SK-N-SH (cell line): Measurements from ENCODE around the gene TC2N. TPM values are rescaled to one million over a fixed set of nuclear protein-coding genes. Genes with fewer than 3 reads are reported as not detected.
"Not testable (repeated sequence)": the region's sequence is repeated elsewhere in the genome, so short reads cannot be mapped to it uniquely, and the experiment has no call there.

Source experiments
- CTCF ChIA-PET: fragments of 300-600, 350-600 bp; formaldehyde crosslinking; extraction: SDS; loops from one replicate; lab custom pipeline; 2021; lab: Yijun Ruan, JAX
- POLR2A ChIA-PET: fragments of 350-600 bp; sonication (Branson Sonifier 250); formaldehyde crosslinking; extraction: SDS; loops from one replicate; lab custom pipeline; 2020; ENCODE audit warnings: antibody characterized with exemption, inconsistent platforms; lab: Yijun Ruan, JAX
- DNase-seq: peaks from one replicate; pipeline ENCODE4 v3.0.0; 2012
- H2AFZ ChIP-seq: fragments of 200-600 bp; sonication (generic); 2 replicates; pipeline ENCODE4 v1.8.1; 2016; ENCODE audit warnings: antibody characterized with exemption, mild to moderate bottlenecking, low read depth
- H3F3A ChIP-seq: fragments of 200-600 bp; sonication (generic); replicated peaks from 2 replicates; pipeline ENCODE3; 2016; ENCODE audit warnings: antibody characterized with exemption, mild to moderate bottlenecking; ENCODE audit not compliant: insufficient read depth
- H3K27ac ChIP-seq, 2 experiments: fragments of 200-500 bp in 1 of 2; fragments of 200-600 bp in 1 of 2; sonication (Bioruptor generic) in 1 of 2; sonication (generic), shearing (Covaris generic) in 1 of 2; 2 replicates each; pipeline versions ENCODE4 v1.5.1 to v1.6.1; 2014 to 2016; ENCODE audit warnings: low read depth in 2 of 2, inconsistent platforms in 1 of 2, low read length in 1 of 2, mild to moderate bottlenecking in 1 of 2, mixed read lengths in 1 of 2
- H3K27me3 ChIP-seq: fragments of 200-600 bp; sonication (generic), shearing (Covaris generic); 2 replicates; pipeline ENCODE4 v1.6.1; 2016; ENCODE audit warnings: mixed run types; ENCODE audit not compliant: insufficient read depth
- H3K36me3 ChIP-seq, 2 experiments: fragments of 200-500 bp in 1 of 2; fragments of 200-600 bp in 1 of 2; sonication (Bioruptor generic) in 1 of 2; sonication (generic) in 1 of 2; replicated peaks in 1 of 2; 2 replicates each; pipeline versions ENCODE3 to v1.5.1; 2014 to 2016; ENCODE audit warnings: low read length in 1 of 2, mild to moderate bottlenecking in 1 of 2; ENCODE audit not compliant: insufficient read depth in 2 of 2, control insufficient read depth in 1 of 2
- H3K4me1 ChIP-seq, 2 experiments: fragments of 200-500 bp in 1 of 2; fragments of 200-600 bp in 1 of 2; sonication (Bioruptor generic) in 1 of 2; sonication (generic), shearing (Covaris generic) in 1 of 2; 2 replicates each; pipeline versions ENCODE4 v1.5.1 to v1.6.1; 2014 to 2016; ENCODE audit warnings: low read depth in 1 of 2, low read length in 1 of 2, mixed run types in 1 of 2; ENCODE audit not compliant: insufficient read depth in 2 of 2, control insufficient read depth in 1 of 2
- H3K4me2 ChIP-seq: fragments of 200-600 bp; sonication (generic), shearing (Covaris generic); 2 replicates; pipeline ENCODE4 v1.6.1; 2017; ENCODE audit warnings: mixed run types
- H3K4me3 ChIP-seq, 2 experiments: fragments of 200-500 bp in 1 of 2; fragments of 200-600 bp in 1 of 2; sonication (Bioruptor generic) in 1 of 2; sonication (generic), shearing (Covaris generic) in 1 of 2; 2 replicates each; pipeline versions ENCODE4 v1.5.1 to v1.8.1; 2014 to 2016; ENCODE audit warnings: low read depth in 2 of 2, inconsistent platforms in 1 of 2, low read length in 1 of 2, mild to moderate bottlenecking in 1 of 2, mixed read lengths in 1 of 2, moderate library complexity in 1 of 2
- H3K79me2 ChIP-seq: fragments of 200-600 bp; sonication (generic); 2 replicates; pipeline ENCODE4 v1.8.1; 2017; ENCODE audit warnings: mild to moderate bottlenecking; ENCODE audit not compliant: insufficient read depth
- H3K9ac ChIP-seq: fragments of 200-600 bp; sonication (generic); 2 replicates; pipeline ENCODE4 v1.6.1; 2017; ENCODE audit warnings: mixed run types
- H3K9me2 ChIP-seq: fragments of 200-600 bp; sonication (generic); 2 replicates; pipeline ENCODE4 v1.6.1; 2017; ENCODE audit warnings: mixed run types
- H3K9me3 ChIP-seq: fragments of 200-600 bp; sonication (generic); 2 replicates; pipeline ENCODE4 v1.6.1; 2017; ENCODE audit warnings: mixed run types, mild to moderate bottlenecking, moderate library complexity
- H4K20me1 ChIP-seq: fragments of 200-600 bp; sonication (generic); 2 replicates; pipeline ENCODE4 v1.6.1; 2017; ENCODE audit warnings: mild to moderate bottlenecking, mixed run types; ENCODE audit not compliant: insufficient read depth
- EZH2phosphoT487 ChIP-seq: fragments of 200-600 bp; sonication (generic); IDR thresholded peaks from 2 replicates; pipeline ENCODE4 v1.6.1; 2017; ENCODE audit warnings: low read depth, mixed run types, mild to moderate bottlenecking, antibody characterized with exemption, moderate library complexity, borderline replicate concordance
- FOSL2 ChIP-seq: IDR thresholded peaks from 2 replicates; pipeline ENCODE4 v1.4.0; 2012; ENCODE audit warnings: low read depth, mild to moderate bottlenecking, moderate library complexity, borderline replicate concordance
- MAX ChIP-seq: IDR thresholded peaks from 2 replicates; pipeline ENCODE4 v1.4.0; 2012; ENCODE audit warnings: low read depth
- MXI1 ChIP-seq: IDR thresholded peaks from 2 replicates; pipeline ENCODE4 v1.6.1; 2012; ENCODE audit warnings: mild to moderate bottlenecking, low read depth, low read length, improper control_type of control experiment
- RAD21 ChIP-seq: IDR thresholded peaks from 2 replicates; pipeline ENCODE4 v1.6.1; 2012; ENCODE audit warnings: mild to moderate bottlenecking, low read length
- RCOR1 ChIP-seq: fragments of 150-350 bp; IDR thresholded peaks from 2 replicates; pipeline ENCODE4 v1.6.1; 2017; ENCODE audit warnings: antibody characterized with exemption, low read length
- RFX5 ChIP-seq: IDR thresholded peaks from 2 replicates; pipeline ENCODE4 v1.6.1; 2012; ENCODE audit warnings: mild to moderate bottlenecking, improper control_type of control experiment, low read length
- SIN3A ChIP-seq: IDR thresholded peaks from 2 replicates; pipeline ENCODE4 v1.6.1; 2012; ENCODE audit warnings: low read depth, mild to moderate bottlenecking, low read length, moderate library complexity, borderline replicate concordance
- TCF12 ChIP-seq: IDR thresholded peaks from 2 replicates; pipeline ENCODE4 v1.4.0; 2012
- TEAD4 ChIP-seq: IDR thresholded peaks from 2 replicates; pipeline ENCODE4 v1.4.0; 2012; ENCODE audit warnings: mild to moderate bottlenecking, borderline replicate concordance; ENCODE audit not compliant: insufficient read depth
- WGBS: methylation state at CpG from one replicate; pipeline ENCODE4 v1.1.6; 2017; ENCODE audit warnings: low lambda C conversion rate; 5-methylcytosine and 5-hydroxymethylcytosine counted together
- polyA plus RNA-seq, 3 experiments: library from polyadenylated mRNA; depleted of rRNA; stranded (reverse); fragments of >200 nt; gene quantifications; 2 replicates each; pipeline ENCODE4 v1.2.3, GENCODE V29; 2012
- TF ChIP-seq, protein P1 (sequence below): IDR thresholded peaks from 2 replicates; pipeline ENCODE4 v1.4.0; 2012; ENCODE audit warnings: low read depth, borderline replicate concordance
- TF ChIP-seq, protein P2 (sequence below): fragments of 150-350 bp; IDR thresholded peaks from 2 replicates; pipeline ENCODE4 v1.6.1; 2016; ENCODE audit warnings: mild to moderate bottlenecking, low read depth, low read length
- TF ChIP-seq, protein P3 (sequence below): fragments of 200-600 bp; sonication (generic); IDR thresholded peaks from 2 replicates; pipeline ENCODE4 v1.6.1; 2017; ENCODE audit warnings: antibody characterized with exemption, mild to moderate bottlenecking, moderate library complexity

The TC2N gene
- polyA plus RNA-seq, 1 of the 3 experiments (the other 2 are of a cell fraction), result not detected

GRCh38 chr14:91872011-91872501 is 4.7 kb upstream of the TC2N start (continued):
- TF ChIP-seq, protein P1, sequence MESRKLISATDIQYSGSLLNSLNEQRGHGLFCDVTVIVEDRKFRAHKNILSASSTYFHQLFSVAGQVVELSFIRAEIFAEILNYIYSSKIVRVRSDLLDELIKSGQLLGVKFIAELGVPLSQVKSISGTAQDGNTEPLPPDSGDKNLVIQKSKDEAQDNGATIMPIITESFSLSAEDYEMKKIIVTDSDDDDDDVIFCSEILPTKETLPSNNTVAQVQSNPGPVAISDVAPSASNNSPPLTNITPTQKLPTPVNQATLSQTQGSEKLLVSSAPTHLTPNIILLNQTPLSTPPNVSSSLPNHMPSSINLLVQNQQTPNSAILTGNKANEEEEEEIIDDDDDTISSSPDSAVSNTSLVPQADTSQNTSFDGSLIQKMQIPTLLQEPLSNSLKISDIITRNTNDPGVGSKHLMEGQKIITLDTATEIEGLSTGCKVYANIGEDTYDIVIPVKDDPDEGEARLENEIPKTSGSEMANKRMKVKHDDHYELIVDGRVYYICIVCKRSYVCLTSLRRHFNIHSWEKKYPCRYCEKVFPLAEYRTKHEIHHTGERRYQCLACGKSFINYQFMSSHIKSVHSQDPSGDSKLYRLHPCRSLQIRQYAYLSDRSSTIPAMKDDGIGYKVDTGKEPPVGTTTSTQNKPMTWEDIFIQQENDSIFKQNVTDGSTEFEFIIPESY, result no peak
- no peak for TF ChIP-seq MXI1

DNA sequence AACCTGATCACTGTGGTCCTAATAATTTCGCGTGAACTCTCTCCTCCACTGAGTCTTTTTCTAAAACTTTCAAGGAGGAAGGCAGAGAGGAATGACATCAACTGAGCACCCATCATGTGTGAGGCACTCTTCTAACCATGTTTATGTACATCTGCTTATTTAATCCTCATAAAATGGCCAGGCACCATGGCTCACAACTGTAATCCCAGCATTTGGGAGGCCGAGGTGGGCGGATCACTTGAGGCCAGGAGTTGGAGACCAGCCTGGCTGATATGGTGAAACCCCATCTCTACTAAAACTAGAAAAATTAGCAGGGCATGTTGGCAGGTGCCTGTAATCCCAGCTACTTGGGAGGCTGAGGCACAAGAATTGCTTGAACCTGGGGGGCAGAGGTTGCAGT is 4.1 kb upstream of the TC2N start:
- H3K36me3 ChIP-seq, result peaks cover 15 to 72% of the 10 kb centered on the region in 2 experiments
- H3K9me2 ChIP-seq, H3K4me3 ChIP-seq, H2AFZ ChIP-seq, H3K9ac ChIP-seq, H3K4me1 ChIP-seq, DNase-seq, H4K20me1 ChIP-seq, H3K79me2 ChIP-seq, H3F3A ChIP-seq, H3K4me2 ChIP-seq, H3K27me3 ChIP-seq, H3K9me3 ChIP-seq, POLR2A ChIA-PET, H3K27ac ChIP-seq: not testable (repeated sequence)
- CTCF ChIA-PET, result interaction anchor here (0.7 to 1.4 kb wide), 2 partner anchors 13 to 21 kb away, joined by 3 read pairs; no protein-coding TSS in a partner anchor
- 85% methylated on average over 4 of the region's 4 CpGs for WGBS

DNA sequence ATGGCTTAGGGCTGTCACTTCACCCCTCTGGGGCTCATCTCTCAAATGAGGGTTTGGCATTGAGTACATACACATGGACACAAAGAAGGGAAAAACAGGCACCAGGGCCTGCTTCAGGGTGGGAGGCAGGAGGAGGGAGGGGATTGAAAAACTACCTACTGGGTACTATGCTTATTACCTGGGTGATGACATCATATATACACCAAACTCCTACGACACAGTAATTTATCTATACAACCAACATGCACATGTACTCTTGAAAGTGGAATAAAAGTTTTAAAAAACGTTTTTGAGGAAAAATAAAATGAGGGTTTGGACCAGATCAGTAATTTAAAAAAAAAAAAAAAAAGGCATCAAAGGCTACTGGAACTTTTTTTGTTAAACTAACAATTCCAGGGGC is 3.6 kb upstream of the TC2N start:
- ChIA-PET POLR2A (no interaction called here), CTCF (no interaction called here)
- DNase-seq, result no peak
- TF ChIP-seq TCF12 (no peak), SIN3A (no peak), RAD21 (no peak)
- TF ChIP-seq, protein P2, sequence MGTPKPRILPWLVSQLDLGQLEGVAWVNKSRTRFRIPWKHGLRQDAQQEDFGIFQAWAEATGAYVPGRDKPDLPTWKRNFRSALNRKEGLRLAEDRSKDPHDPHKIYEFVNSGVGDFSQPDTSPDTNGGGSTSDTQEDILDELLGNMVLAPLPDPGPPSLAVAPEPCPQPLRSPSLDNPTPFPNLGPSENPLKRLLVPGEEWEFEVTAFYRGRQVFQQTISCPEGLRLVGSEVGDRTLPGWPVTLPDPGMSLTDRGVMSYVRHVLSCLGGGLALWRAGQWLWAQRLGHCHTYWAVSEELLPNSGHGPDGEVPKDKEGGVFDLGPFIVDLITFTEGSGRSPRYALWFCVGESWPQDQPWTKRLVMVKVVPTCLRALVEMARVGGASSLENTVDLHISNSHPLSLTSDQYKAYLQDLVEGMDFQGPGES, result no peak
- WGBS, result 56% methylated on average over 2 of the region's 2 CpGs
- no peaks in the 10 kb centered on the region for H3K79me2 ChIP-seq
- H3K4me3 ChIP-seq, result no peak overlapping the region
- H4K20me1 ChIP-seq, result no peaks in the 10 kb centered on the region
- H2AFZ ChIP-seq, result no peak overlapping the region
- no peak overlapping the region for H3K27ac ChIP-seq
- no peaks in the 10 kb centered on the region for H3K9me2 ChIP-seq
- no peak overlapping the region for H3K9ac ChIP-seq
- no peaks in the 10 kb centered on the region for H3K4me1 ChIP-seq
- no peaks in the 10 kb centered on the region for H3K9me3 ChIP-seq
- H3K27me3 ChIP-seq, result no peaks in the 10 kb centered on the region
- H3K36me3 ChIP-seq, result peaks cover 15 to 67% of the 10 kb centered on the region in 2 experiments
- H3K4me2 ChIP-seq, result no peak overlapping the region
- H3F3A ChIP-seq, result no peaks in the 10 kb centered on the region

DNA sequence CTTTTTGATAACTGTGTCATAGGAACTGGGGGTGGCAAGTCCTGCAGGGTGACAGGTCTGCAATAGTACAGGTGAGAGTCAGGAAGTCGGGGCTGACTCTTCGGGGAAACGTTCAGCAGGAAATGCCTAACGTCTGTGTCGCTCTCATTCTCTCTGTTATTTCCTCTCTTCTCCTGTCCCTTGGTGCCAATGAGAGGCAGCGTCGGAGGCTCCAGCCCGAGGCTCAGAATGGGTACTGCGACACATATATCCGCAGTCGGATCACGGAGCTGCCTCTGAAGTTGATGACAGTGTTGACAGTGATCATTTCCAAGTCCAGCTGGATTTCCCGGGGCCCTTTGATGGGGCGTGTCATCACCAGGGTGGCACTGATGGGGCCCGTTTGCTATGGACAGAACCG is 2.7 kb upstream of the TC2N start:
- H3K9ac ChIP-seq, result no peak overlapping the region
- H3K9me2 ChIP-seq, result no peaks in the 10 kb centered on the region
- no peak overlapping the region for H2AFZ ChIP-seq
- no peak for DNase-seq
- CTCF ChIA-PET, result no interaction called here
- H3K4me3 ChIP-seq, result no peak overlapping the region
- no peak overlapping the region for H3K4me2 ChIP-seq
- POLR2A ChIA-PET, result no interaction called here
- no peaks in the 10 kb centered on the region for H3K79me2 ChIP-seq
- H3K4me1 ChIP-seq, result no peaks in the 10 kb centered on the region
- 25% methylated on average over 13 of the region's 16 CpGs for WGBS
- no peaks in the 10 kb centered on the region for H3K9me3 ChIP-seq
- H3K36me3 ChIP-seq, result peaks cover 15 to 59% of the 10 kb centered on the region in 2 experiments
- no peaks in the 10 kb centered on the region for H3K27me3 ChIP-seq
- no peaks in the 10 kb centered on the region for H4K20me1 ChIP-seq
- H3F3A ChIP-seq, result no peaks in the 10 kb centered on the region
- H3K27ac ChIP-seq, result no peak overlapping the region
- TF ChIP-seq FOSL2 (no peak), MXI1 (no peak), RFX5 (no peak), RCOR1 (no peak), RAD21 (no peak), EZH2phosphoT487 (no peak), TCF12 (no peak), TEAD4 (no peak), MAX (no peak)
- TF ChIP-seq, protein P3, sequence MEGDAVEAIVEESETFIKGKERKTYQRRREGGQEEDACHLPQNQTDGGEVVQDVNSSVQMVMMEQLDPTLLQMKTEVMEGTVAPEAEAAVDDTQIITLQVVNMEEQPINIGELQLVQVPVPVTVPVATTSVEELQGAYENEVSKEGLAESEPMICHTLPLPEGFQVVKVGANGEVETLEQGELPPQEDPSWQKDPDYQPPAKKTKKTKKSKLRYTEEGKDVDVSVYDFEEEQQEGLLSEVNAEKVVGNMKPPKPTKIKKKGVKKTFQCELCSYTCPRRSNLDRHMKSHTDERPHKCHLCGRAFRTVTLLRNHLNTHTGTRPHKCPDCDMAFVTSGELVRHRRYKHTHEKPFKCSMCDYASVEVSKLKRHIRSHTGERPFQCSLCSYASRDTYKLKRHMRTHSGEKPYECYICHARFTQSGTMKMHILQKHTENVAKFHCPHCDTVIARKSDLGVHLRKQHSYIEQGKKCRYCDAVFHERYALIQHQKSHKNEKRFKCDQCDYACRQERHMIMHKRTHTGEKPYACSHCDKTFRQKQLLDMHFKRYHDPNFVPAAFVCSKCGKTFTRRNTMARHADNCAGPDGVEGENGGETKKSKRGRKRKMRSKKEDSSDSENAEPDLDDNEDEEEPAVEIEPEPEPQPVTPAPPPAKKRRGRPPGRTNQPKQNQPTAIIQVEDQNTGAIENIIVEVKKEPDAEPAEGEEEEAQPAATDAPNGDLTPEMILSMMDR, result no peak
